Cardiac septum (tissue), 1 donor: ENCODE data around the gene FLAD1. TPM values are rescaled to one million over a fixed set of nuclear protein-coding genes. Genes with fewer than 3 reads are reported as not detected.
"Not testable (repeated sequence)": the region's sequence is repeated elsewhere in the genome, so short reads cannot be mapped to it uniquely, and the experiment has no call there.

Experiments used
- DNase-seq: peaks from one replicate; pipeline ENCODE4 v3.0.0-alpha.2; 2020; ENCODE audit warnings: low spot score
- intact Hi-C: fragments of 100-400 bp; cut with DNase I; formaldehyde crosslinking; loops from one replicate; pipeline ENCODE4 v1.14.0; 2022
- total RNA-seq: library from RNA; stranded (reverse); fragmentation: NEBNext Ultra II Directional; extraction: Animal tissue kit (Norgen Biotek cat#: 25700); gene quantifications from one replicate; pipeline ENCODE4 v1.2.1, GENCODE V29; 2021
- donor health status: DM: no; HTN: no; CAD: no.

The FLAD1 gene
- total RNA-seq, 1 donor from 2014 or later = 22.2 TPM

DNA sequence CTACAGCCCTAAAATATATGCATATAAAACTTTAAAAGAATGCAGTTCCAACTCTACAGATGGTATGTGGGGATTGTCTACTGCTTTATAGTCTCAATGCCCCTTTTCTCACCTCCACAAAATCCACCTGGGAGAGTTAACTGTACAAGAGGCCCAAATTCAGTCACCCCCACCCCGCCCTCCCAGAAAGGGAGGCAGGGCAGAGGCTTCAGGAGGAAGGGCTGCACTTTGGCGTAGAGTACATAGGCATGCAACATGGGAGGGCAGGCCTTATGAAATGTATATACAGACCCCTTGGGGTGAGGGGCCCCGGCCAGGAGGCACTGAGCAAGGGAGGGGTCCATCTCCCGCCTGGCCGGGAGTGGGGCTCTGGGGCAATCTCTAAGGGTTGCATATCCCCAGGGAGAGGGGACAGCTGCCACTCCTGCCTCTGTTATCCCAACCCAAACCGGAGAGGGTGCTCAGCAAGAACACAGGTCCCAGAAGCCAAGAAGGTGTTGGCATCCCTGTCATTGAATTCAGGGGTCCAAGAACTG, 20.3 kb upstream of the FLAD1 start:
- intact Hi-C loops = loop anchor here (2.0 kb wide), 1 partner anchor 36 kb away; no protein-coding TSS in a partner anchor
- no peak for DNase-seq

DNA sequence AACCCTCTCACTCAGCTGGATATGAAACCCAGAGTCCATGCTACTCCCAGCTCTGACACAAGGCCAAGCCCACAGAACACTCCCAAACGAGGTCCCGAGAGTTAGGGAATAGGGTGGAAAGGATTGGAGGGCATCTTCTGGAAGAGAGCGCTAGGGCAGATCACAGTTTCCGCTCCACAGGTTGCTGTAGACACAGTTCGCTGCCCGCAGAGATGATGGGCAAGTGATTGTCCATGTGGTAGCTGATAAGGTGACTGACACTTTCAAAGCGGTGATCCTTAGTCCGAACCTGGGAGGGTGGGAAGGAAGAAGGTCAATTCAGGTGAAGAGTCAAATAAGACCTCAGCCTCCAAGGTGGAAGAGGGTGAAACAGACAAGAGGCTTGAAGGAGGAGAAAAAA, 19.5 kb upstream of the FLAD1 start:
- no peak for DNase-seq
- intact Hi-C loops = loop anchor here (2.0 kb wide), 1 partner anchor 35 kb away; no protein-coding TSS in a partner anchor

DNA sequence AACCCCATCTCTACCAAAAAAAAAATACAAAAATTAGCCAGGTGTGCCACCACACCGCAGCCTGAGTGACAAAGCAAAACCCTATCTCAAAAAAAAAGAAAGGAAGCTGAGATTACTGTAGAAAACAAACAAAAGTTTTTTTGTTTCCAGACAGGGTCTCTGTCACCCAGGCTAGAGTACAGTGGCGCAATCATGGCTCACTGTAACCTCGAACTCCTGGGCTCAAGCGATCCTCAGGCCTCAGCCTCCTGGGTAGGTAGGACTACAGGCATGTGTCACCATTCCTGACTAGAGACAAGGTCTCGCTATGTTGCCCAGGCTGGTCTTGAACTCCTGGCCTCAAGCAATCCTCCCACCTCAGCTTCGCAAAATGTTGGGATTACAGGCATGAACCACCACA, 18.8 kb upstream of the FLAD1 start:
- intact Hi-C loops = no loop called here
- no peak for DNase-seq

DNA sequence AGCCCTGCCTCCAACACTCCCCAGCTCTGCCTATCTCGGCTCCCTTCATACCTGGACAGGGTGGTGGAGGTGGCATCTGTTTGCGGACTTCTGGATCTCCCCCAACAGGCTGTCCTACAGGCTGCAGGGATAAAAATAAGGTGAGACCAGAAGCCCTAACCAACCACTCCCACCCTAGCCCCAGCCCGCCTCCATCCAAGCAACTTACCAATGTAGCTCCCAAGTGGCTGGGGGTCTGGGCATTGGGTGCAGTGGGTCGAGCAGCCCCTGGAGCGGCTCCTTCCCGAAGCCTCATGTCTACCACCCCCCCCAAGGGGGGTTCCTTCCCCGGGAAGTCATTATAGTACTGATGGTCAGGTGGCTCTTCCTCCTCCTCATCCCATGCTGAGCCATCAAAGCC, 17.0 kb upstream of the FLAD1 start:
- intact Hi-C loops = no loop called here
- no peak for DNase-seq

DNA sequence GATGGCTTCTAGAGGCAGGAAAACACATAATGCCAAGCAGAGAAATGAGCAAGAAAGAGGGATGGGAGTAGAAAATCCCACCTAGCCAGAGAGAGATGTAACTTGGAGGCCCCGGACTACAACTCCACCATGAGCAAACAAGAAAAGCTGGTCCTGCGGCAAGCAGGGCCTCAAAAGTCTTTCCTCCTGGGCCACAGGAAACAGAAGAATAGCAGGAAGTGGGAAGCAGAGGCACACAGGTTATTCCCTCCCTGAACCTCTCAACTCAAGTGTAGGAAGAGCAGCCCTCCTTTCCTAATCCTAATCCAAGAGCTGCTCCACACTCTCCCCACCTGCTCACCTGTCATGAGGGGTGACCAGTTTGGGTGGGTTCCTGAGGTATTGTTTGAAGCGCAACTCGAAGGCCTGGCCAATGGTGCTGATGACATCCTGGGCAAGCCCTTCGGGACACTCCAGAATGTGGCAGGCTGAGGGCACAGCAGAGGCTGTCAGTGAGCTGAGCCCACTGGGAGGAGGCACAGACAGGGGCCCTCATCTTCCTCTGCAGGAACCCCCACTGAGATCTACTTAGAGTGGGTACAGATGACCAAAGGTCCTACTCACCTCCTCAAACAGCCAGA, 15.7 kb upstream of the FLAD1 start:
- DNase-seq = no peak
- intact Hi-C loops = no loop called here

DNA sequence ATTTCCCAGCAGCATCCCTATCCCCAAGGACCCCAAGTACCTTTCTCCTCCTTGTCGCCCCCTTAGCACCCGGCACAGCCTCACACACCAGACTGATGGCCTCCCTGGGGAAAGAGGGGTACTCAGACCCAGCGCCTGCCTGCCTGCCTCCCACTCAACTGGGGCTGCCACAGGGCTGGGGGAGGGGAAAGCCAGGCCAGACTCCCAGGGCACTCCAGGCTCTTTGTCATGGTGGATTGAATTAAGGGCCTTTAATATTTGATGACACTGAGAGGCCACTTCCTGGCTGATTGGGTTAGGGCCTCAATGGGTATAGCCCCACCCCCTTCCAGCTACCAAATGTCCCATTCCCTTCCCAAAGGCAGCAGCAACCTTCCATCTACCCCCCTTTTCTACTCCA, 14.4 kb upstream of the FLAD1 start:
- intact Hi-C loops = no loop called here
- no peak for DNase-seq

DNA sequence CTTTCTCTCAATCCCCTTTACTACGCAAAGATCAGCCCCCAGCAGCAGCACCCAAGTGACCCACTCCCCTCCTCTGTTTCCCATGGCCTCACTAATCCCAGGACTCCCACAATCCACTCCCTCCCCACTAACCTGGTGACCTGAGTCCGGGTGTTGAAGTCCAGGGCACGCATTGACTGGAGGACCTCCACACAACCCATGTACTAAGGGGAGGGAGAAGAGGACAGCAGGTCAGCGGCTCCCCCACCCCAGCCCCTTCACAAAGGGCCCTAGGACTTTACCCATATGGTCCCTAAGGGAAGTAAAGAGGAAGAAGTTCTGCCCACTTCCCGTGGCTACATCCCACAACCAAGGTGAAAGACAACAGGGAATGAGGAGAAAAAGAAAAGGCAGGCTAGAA, 13.9 kb upstream of the FLAD1 start:
- DNase-seq = no peak
- intact Hi-C loops = no loop called here

DNA sequence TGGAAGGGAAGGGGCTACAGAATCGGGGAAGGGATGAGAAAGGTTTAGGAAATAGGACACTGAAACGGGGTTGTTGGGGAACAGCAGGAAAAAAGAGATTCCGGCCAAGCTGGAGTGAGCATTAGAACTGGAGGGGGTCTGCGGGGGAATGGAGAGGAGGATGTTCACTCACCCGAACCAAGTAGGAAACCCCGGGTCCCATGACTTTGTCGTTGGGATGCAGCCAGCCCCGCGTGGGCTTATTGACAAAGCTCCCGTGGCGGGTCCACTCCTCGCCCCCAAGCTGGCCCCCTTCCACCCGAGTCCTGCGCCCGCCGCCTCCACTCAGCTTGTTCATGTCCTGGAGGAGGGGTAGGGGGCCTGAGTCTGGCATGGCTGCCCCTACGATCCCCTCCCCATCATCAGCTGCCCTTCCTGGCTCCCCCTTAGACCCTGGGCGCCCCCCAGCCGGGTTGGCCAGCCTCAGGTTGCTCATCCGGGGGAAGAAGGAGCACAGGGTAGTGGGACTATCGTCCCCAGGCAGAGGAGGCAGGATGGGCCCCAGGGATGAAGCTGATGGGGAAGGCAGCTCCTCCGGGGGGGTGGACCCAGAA, 13.2 kb upstream of the FLAD1 start:
- no peak for DNase-seq
- intact Hi-C loops = no loop called here

DNA sequence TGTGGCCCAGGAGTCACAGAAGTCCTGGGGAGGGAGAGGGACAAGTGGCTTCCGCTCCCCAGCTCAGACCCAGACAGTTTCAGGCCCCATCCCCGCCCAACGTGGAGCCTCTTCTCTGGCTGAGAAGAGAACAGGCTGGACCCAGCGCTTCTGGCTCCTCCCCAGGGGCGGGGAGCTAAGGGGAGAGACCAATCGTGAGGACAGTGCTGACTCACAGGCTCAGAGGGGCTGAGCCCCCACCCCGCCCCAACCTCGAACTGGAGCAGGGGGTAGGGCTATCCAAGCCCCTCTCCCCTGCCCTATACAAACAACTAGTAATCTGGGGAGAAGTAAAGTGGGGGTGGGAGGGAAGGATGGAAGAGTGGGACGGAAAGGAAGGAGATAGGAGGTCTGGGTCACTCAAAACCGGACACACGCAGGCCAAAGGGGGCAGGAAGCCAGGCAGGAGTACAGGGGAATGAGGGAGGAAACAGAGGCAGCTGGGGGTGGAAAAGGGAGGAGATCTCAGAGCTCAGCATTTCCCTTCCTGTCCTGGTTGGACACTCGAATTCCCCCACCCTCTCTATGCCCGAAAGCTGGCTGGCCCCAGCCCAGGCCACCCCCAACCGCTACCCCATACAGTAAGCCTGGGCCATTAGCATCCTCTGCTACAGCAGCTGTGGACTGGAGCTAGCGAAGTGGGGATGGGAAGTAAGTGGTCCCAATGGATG, 12.4 kb upstream of the FLAD1 start, which contains the start of gene SHC1:
Gene SHC1 (minus strand): TSS at position 117 of the 710 bp plus-strand sequence. CDS start 221 bp downstream, outside the sequence.
- intact Hi-C loops = no loop called here

DNA sequence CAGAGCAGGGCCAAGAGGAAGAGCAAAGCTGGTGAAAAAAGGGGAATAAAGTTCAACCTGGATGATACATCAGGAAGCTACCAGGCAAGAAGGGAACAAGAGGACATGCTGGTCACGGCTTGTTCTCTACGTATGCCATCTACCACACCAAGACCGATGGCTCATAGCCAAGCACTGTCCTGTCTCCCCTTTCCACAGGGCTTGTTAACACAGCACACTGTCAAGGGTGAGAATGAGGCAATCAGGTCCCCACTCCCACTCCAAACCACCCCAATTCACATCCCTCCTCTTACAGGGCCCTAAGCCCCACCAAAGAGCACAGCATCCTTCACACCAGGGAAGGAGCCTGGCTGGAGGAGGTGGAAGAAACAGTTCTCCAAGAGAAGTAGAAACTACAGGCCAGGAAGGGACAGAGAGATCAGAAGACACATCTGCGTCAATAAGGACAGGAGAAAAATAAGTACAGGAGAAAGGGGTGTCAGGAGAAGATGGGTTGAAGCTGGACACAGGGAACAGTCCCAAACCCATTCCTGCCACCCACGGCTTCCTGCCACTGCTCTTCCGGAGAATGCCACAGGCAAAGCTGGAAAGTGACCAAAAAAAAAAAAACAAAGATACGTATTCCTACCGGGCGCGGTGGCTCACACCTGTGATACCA, 11.7 kb upstream of the FLAD1 start:
- intact Hi-C loops = no loop called here
- no peak for DNase-seq

More for the DNA sequence above, 12.4 kb upstream of the FLAD1 start, which contains the start of gene SHC1:
- peak; percentile 95 for DNase-seq

DNA sequence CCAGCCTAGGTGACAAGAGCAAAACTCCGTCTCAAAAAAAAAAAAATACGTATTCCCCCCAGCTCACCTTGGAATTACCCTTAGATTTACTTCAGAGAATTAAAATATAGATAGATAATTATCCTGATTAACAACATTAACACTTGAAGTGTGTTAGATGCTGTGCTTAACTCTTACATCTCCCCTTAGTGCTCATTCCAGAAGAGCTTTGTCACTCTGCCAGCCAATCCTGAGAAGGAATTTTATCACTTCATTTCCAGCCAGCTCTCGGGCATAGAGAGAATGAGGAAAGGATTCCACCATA, 11.0 kb upstream of the FLAD1 start:
- intact Hi-C loops = loop anchor here (2.0 kb wide), 1 partner anchor 45 kb away; no protein-coding TSS in a partner anchor
- no peak for DNase-seq

DNA sequence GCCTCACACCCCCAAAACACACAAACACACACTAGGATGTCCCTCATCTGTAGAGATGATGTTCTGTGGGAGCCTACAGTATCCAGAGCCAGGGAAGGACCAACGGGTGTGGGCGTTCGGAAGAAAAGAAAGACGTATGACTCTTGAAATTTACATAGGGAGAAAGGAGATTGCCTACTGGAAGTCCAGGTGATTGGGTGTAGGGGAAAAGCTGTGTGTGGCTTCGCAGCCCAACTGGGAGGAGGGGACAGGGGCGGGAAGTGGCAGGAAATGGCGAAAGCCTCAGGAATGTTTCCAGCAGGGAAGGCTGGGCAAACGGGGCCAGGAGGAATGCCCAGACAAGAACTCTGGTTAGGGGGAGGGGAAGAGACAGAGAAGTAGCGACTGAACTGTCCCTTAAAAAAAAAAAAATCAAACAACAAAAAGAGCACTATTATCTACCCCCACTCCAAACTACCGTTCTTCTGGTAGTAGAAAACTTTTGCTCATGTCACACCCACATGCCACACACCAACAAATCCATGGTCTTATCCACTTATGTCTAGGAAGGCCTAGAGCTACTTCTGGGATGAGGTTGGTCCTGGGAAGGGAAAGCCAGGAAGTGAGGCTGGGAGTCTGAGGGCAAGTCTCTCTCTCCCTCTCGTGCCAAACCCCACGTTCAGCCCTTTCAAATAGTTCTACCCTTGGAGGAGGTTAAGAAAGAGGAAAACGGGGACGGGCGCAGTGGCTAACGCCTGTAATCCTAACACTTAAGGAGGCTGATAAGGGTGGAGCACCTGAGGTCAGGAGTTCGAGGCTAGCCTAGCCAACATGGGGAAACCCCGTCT, 10.4 kb upstream of the FLAD1 start:
- intact Hi-C loops = loop anchor here (2.0 kb wide), 1 partner anchor 44 kb away; no protein-coding TSS in a partner anchor
- no peak for DNase-seq

DNA sequence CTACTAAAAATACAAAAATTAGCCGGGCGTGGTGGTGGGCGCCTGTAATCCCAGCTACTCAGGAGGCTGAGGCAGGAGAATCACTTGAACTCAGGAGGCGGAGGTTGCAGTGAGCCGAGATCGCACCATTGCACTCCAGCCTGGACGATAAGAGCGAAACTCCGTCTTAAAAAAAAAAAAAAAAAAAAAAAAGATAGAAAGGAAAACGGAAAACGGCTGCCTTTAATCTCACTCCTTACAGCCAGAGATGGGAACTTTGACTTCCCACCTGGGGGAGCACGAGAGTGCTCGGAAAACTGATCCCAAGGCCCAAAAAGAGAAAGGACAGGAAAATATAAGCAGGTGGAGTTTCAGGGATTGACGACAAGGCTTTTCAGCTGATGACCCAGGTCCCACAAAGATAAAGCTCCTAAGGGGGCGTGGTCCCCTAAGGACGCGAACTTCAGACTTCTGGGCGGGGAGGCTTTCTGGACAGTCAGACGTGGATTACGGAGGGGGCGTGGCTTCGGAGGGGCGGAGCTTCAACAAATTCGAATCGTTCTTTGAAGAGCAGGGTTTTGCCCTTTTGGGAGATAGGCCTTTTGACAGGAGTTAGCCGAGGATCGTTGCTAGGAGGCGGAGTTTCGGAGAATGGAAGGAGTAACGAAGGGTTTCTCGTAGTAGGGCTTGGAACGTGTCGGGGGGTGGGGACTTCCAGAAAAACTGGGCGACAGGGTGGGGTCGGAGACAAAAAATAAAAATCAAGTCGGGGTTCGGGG, 9.6 kb upstream of the FLAD1 start:
- peak; percentile 97 for DNase-seq
- intact Hi-C loops = loop anchor here (2.0 kb wide), 3 partner anchors 27 to 43 kb away; partner anchors contain the start of gene PMVK

DNA sequence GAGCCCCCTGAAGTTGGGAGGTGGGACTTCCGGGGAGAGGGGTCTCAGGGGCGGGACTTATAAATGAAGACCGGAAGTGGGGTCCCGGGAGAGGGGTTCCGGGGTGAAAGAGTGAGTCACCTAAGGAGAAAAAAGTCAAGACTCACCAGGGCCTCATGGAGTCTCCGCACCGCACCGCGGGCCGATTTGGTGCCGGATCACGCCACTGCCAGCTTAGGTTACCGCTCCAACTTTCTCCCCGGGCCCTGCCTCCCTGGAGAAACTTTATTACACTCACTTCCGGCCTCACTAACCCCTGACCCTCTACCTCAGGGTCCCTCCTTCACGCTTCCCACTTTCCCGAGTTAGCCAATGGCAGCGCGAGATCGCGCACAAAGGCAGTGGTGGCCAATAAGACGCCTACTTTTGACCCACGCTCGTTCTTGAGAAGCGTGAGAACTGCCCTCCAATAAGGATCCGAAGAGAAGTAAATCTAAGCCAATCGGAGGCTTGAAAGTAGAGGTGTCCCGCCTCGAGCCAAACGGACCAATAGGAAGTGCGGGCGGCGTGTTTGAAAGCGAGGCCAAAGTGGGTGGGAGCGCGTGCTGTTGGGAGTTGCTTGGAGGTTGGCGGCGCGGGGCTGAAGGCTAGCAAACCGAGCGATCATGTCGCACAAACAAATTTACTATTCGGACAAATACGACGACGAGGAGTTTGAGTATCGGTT, 8.9 kb upstream of the FLAD1 start, which contains the start of gene CKS1B:
Gene CKS1B (plus strand): TSS at position 580 of the 706 bp plus-strand sequence. CDS start 65 bp downstream, at position 645.
- intact Hi-C loops = loop anchor here (2.0 kb wide), 2 partner anchors 27 to 37 kb away; partner anchors contain the start of gene PMVK
- DNase-seq = peak; percentile 97

DNA sequence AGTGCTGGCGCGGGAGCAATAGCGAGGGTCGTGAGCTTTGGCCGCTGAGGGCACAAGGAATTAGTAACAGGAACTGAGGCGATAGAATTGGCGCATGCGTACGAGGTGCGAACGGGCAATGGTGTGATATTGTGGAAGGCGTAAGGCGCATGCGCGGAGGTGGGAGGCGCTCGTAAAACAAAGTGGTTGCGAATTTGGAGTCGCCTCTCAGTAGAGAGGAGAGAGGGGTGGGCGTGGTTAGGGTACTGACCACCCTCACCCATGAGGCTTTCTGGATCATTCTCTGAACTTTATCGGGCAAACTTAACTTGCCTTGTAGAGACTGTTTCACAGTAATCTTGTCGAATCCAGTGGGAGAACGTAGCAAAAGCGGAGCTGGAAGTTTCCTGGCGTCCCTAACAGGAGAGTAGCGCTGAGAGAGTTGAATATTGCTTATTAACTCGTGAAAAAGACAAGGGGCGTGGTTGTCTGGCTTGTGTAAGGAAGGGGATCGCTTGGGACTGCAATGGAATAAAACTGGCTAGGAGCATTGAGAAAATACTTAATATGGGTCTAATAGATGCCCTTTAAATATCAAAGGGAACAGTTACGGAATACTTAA, 8.2 kb upstream of the FLAD1 start:
- intact Hi-C loops = loop anchor here (2.0 kb wide), 2 partner anchors 26 to 38 kb away; partner anchors contain the start of gene PMVK
- peak; percentile 95 for DNase-seq

DNA sequence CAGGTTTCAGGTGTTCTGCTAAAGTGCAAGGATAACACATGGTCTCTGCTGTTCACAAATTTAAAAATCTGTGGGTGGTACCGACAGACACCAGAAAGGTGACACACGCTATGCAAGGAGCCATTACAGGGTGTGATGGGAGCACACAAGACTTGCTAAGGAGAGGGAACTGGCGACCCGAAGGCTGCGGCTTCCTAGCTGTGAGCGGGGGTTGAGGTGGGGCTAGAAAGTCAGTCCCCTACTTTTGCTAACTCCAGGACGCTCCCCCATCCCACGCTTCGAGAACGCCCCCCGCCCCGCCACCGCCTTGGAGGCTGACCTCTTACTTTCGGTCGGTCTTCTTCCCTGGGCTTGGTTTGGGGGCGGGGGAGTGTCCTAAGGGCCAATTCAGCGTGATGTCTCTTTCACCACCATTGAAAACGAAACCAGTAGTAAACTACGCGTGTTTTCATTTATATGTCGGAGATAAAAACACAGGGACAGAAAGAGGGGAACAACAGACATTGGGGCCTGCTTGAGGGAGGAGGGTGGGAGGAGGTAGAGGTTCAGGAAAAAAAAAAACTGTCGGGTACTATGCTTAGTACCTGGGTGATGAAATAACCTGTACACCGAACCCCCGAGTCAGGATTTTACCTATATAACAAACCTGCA, 7.6 kb upstream of the FLAD1 start:
- intact Hi-C loops = loop anchor here (2.0 kb wide), 2 partner anchors 25 to 39 kb away; partner anchors contain the start of gene PMVK
- DNase-seq = no peak

DNA sequence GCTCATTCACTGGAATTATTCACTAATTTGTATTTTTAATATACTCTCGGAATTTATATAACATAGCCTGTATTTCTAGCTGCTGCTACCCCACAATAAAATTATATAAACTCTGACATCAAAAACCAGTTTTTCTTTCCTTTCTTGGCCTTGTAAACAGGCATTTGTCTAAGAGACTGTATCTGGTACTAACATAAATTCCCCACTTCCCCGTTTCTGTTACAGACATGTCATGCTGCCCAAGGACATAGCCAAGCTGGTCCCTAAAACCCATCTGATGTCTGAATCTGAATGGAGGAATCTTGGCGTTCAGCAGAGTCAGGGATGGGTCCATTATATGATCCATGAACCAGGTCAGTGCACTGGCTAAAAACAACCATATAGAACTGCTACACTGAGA, 5.4 kb upstream of the FLAD1 start:
- DNase-seq, intact Hi-C loops: not testable (repeated sequence)
